Body of pancreas (tissue), 4 donors: ENCODE data around the gene KRT33A. TPM values are rescaled to one million over a fixed set of nuclear protein-coding genes. Genes with fewer than 3 reads are reported as not detected.

Source experiments
- ATAC-seq: fragments of 150-250 bp; one replicate; pipeline ENCODE4 v1.9.1; 2016
- DNase-seq, 4 donors: peaks; one replicate each; pipeline ENCODE4 v3.0.0-alpha.2; 2019
- H3K27ac ChIP-seq, 4 donors: fragments of 200-600 bp; sonication (generic); 1 replicate in 3 of 4; 2 replicates in 1 of 4; pipeline versions ENCODE4 v1.5.1 to v1.6.1; 2016 to 2019; ENCODE audit warnings: mild to moderate bottlenecking in 1 of 4, mixed read lengths in 1 of 4, moderate library complexity in 1 of 4
- H3K27me3 ChIP-seq, 2 donors: fragments of 200-600 bp; sonication (generic); one replicate each; pipeline ENCODE4 v1.6.0; 2016; ENCODE audit warnings: mild to moderate bottlenecking in 1 of 2
- H3K36me3 ChIP-seq, 2 donors: fragments of 200-600 bp; sonication (generic); replicated peaks in 1 of 2; 2 replicates each; pipeline ENCODE4 v1.5.1; 2016; ENCODE audit warnings: low read depth in 2 of 2; ENCODE audit not compliant: insufficient read depth in 1 of 2
- H3K4me1 ChIP-seq: fragments of 200-600 bp; sonication (generic); one replicate; pipeline ENCODE4 v1.6.0; 2016
- H3K4me3 ChIP-seq, 2 donors: fragments of 200-600 bp; sonication (generic); 1 replicate in 1 of 2; 2 replicates in 1 of 2; pipeline ENCODE4 v1.5.1; 2016 to 2019
- H3K9me3 ChIP-seq, 3 donors: fragments of 200-600 bp; sonication (generic); 1 replicate in 2 of 3; 2 replicates in 1 of 3; pipeline ENCODE4 v1.5.1; 2016
- CTCF ChIP-seq, 7 experiments: fragments of 450-650 bp in 4 of 7; fragments of 200-600 bp in 3 of 7; sonication (generic) in 3 of 7; IDR thresholded peaks; one replicate each; pipeline ENCODE4 v1.5.1; 2016 to 2019; ENCODE audit warnings: antibody characterized with exemption in 7 of 7
- POLR2A ChIP-seq, 3 donors: fragments of 450-650 bp; IDR thresholded peaks; one replicate each; pipeline ENCODE4 v1.6.1; 2016; ENCODE audit warnings: antibody characterized with exemption in 3 of 3, mild to moderate bottlenecking in 2 of 3
- WGBS, 2 donors: methylation state at CpG; one replicate each; pipeline ENCODE4 v1.1.5; 2017; 5-methylcytosine and 5-hydroxymethylcytosine counted together
- intact Hi-C: fragments of 100-400 bp; cut with DNase I; formaldehyde crosslinking; loops from one replicate; pipeline ENCODE4 v1.15.1; 2023
- total RNA-seq, 2 donors: library from RNA; depleted of rRNA; stranded (reverse); fragments of >200 nt; gene quantifications; one replicate each; pipeline ENCODE4 v1.1.0, GENCODE V29; 2016

Gene KRT33A
- total RNA-seq, 2 donors from 2014 or later: not detected

GRCh38 chr17:41307647-41308046 is 43.0 kb downstream of the KRT33A start:
- no peaks in the 10 kb centered on the region for H3K27me3 ChIP-seq
- DNase-seq (peak in 1 of 4 donors; percentile 13), ATAC-seq (no peak)
- no peak overlapping the region for H3K4me3 ChIP-seq
- intact Hi-C loops: no loop called here
- no peak overlapping the region for H3K27ac ChIP-seq
- H3K36me3 ChIP-seq: no peaks in the 10 kb centered on the region
- TF ChIP-seq POLR2A (IDR thresholded peaks at IDR 0.05): no peak
- TF ChIP-seq CTCF (IDR thresholded peaks at IDR 0.05): no peak
- H3K9me3 ChIP-seq: no peaks in the 10 kb centered on the region
- H3K4me1 ChIP-seq: no peaks in the 10 kb centered on the region
- 61 to 68% methylated on average over 9 of the region's 9 CpGs for WGBS, 2 donors

GRCh38 chr17:41304091-41304490 is 46.5 kb downstream of the KRT33A start:
- ATAC-seq (no peak), DNase-seq (no peak)
- Histone ChIP-seq H3K27ac (no peak overlapping the region), H3K4me1 (no peaks in the 10 kb centered on the region), H3K9me3 (no peaks in the 10 kb centered on the region), H3K36me3 (no peaks in the 10 kb centered on the region), H3K27me3 (no peaks in the 10 kb centered on the region), H3K4me3 (no peak overlapping the region)
- TF ChIP-seq CTCF (IDR thresholded peaks at IDR 0.05): no peak
- TF ChIP-seq POLR2A (IDR thresholded peaks at IDR 0.05): no peak
- WGBS, 2 donors: 72 to 75% methylated on average over 12 of the region's 12 CpGs
- intact Hi-C loops: no loop called here

GRCh38 chr17:41302981-41303380 is 47.6 kb downstream of the KRT33A start:
- ATAC-seq (no peak), DNase-seq (no peak)
- TF ChIP-seq POLR2A (IDR thresholded peaks at IDR 0.05): no peak
- TF ChIP-seq CTCF (IDR thresholded peaks at IDR 0.05): no peak
- 70 to 71% methylated on average over 4 of the region's 4 CpGs for WGBS, 2 donors
- no peak overlapping the region for H3K27ac ChIP-seq
- H3K4me3 ChIP-seq: no peak overlapping the region
- no peaks in the 10 kb centered on the region for H3K9me3 ChIP-seq
- intact Hi-C loops: no loop called here
- H3K4me1 ChIP-seq: no peaks in the 10 kb centered on the region
- H3K27me3 ChIP-seq: no peaks in the 10 kb centered on the region
- H3K36me3 ChIP-seq: no peaks in the 10 kb centered on the region

DNA sequence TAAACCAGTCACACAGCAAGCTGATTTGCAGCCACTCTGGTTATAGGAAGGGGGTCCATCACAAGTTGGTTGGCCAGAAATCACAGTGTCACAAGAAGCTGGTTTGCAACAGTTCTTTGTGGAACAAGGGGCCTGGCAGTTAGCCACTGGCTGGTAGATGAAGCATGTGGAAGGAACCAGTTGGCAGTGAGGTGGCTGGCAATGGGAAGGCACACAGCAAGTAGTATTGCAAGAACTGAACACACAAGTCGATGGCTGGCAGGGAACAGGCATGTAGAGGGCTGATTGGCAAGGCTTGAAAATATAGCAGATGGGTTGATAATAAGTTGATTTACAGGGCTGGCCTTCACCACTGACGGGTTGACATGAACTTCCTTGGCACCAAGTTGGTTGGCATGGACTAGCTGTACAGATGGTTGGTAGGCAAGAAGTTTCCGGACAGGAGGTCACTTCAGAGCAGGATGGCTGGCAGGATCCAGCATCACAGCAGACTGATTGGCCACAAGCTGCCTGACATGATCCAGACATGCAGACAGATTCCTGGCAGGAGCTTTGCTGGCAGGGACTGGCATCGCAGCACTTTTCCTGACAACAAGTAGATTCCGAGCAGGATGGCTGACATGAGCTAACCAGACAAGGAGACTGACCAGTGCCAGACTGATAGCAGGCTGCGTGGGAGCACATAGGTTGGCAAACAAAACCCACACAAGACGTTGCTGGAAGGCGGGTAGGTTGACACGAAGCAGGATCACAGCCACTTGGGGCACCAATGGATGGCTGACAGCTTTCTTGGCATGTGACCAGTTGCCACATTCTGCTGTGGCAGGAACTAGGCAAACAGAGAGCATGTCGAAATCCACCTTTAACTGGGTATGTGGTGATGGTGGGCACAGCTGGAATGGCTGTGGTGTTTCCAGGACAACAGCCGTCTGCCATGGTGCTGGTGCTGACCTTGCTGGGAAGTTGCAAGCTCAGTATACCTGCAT is 48.4 kb downstream of the KRT33A start, which contains the start of gene KRTAP29-1:
TSS of gene KRTAP29-1 (minus strand) at position 936 of the 986 bp plus-strand sequence. CDS start at position 936, 0 bp downstream.
- DNase-seq: peak in 1 of 4 donors; percentile 11
- no peak within 1 kb of the TSS for H3K27ac ChIP-seq
- no peaks in the 10 kb centered on the region for H3K9me3 ChIP-seq
- no peaks in the 10 kb centered on the region for H3K36me3 ChIP-seq
- 43 to 47% methylated on average over 3 to 11 of the region's 11 CpGs for WGBS, 2 donors
- no peaks in the 10 kb centered on the region for H3K4me1 ChIP-seq
- no peaks in the 10 kb centered on the region for H3K27me3 ChIP-seq
- ATAC-seq: no peak
- no peak for TF ChIP-seq POLR2A (IDR thresholded peaks at IDR 0.05)
- TF ChIP-seq CTCF (IDR thresholded peaks at IDR 0.05): no peak
- no peak within 1 kb of the TSS for H3K4me3 ChIP-seq
- intact Hi-C loops: no loop called here
